Measurements from ENCODE around the gene SLC25A43.
"Not testable (repeated sequence)": the region's sequence is repeated elsewhere in the genome, so short reads cannot be mapped to it uniquely, and the experiment has no call there.

The SLC25A43 gene

GRCh38 chrX:119478504-119478903 is 79.4 kb downstream of the SLC25A43 start:
- no peak for TF ChIP-seq CTCF (conservative IDR thresholded peaks at IDR 0.05; ENCODE audit: low read depth, low read length)
- no peak for DNase-seq (ENCODE audit: low read depth)
- no peak overlapping the region for H3K4me3 ChIP-seq (ENCODE audit: low read depth, low read length)

GRCh38 chrX:119479845-119480244 is 80.7 kb downstream of the SLC25A43 start:
- no peak for TF ChIP-seq CTCF (conservative IDR thresholded peaks at IDR 0.05; ENCODE audit: low read depth, low read length)
- no peak for DNase-seq (ENCODE audit: low read depth)
- H3K4me3 ChIP-seq (ENCODE audit: low read depth, low read length): no peak overlapping the region

DNA sequence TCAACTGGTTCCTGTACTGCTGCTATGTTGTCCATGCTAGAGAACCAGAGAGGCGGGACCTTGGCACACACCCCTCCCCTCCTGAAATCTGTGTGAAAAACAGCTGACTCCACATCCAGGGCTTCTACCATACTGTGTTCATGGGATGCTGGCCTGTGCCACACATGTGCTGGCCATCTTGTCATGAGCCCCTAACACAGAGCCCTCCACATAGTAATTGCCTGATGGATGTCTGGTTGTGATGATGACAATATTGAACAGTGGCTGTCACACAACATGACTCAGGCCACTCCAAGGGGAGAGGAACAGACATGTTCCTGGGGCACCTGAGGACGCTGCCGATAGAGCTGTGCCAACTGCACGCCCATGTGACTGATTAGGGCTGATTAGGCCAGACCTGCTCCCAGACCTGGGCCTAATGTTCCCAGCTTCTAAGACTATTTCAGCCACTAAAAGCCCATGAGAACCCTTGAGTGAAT is 82.2 kb downstream of the SLC25A43 start:
- no peak overlapping the region for H3K4me3 ChIP-seq (ENCODE audit: low read depth, low read length)
- TF ChIP-seq CTCF (conservative IDR thresholded peaks at IDR 0.05; ENCODE audit: low read depth, low read length): no peak
- no peak for DNase-seq (ENCODE audit: low read depth)

DNA sequence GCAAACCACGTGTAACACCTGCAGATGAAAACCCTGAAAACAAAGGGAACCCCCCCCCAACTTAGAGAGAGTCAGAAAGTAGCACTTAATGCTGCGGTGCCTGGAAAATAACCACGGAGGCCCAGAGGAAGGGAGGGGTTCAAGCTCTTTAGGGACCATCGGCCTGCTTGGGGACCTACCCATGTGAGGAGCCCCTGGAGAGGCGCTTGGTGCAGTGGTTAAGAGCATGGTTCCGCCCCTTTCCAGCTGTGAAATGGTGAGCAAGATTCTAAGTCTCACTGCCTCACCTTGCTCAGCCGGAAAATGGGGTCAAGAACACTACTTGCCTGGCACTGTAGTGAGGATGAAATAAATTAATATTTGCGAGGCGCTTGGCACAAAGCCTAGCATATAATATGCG is 82.9 kb downstream of the SLC25A43 start:
- peak overlapping the region; percentile 54 for H3K4me3 ChIP-seq (ENCODE audit: low read depth, low read length)
- no peak for TF ChIP-seq CTCF (conservative IDR thresholded peaks at IDR 0.05; ENCODE audit: low read depth, low read length)
- DNase-seq (ENCODE audit: low read depth): no peak

GRCh38 chrX:119482481-119483480 is 83.6 kb downstream of the SLC25A43 start:
- peak overlapping the region; percentile 54 for H3K4me3 ChIP-seq (ENCODE audit: low read depth, low read length)
- peak; percentile 65 for TF ChIP-seq CTCF (conservative IDR thresholded peaks at IDR 0.05; ENCODE audit: low read depth, low read length)
- DNase-seq (ENCODE audit: low read depth): peak; percentile 56

DNA sequence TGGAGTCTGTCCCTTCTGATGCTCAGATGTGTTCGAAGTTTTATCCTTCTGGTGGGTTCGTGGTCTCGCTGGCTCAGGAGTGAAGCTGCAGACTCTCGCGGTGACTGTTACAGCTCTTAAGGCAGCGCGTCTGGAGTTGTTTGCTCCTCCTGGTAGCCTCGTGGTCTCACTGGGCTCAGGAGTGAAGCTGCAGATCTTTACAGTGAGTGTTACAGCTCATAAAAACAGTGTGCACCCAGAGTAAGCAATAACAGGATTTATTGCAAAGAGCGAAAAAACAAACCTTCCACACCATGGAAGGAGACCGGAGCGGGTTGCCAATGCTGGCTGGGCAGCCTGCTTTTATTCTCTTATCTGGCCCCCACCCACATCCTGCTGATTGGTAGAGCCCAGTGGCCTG is 87.6 kb downstream of the SLC25A43 start:
- no peak overlapping the region for H3K4me3 ChIP-seq (ENCODE audit: low read depth, low read length)
- DNase-seq (ENCODE audit: low read depth): no peak
- TF ChIP-seq CTCF (conservative IDR thresholded peaks at IDR 0.05; ENCODE audit: low read depth, low read length): no peak

DNA sequence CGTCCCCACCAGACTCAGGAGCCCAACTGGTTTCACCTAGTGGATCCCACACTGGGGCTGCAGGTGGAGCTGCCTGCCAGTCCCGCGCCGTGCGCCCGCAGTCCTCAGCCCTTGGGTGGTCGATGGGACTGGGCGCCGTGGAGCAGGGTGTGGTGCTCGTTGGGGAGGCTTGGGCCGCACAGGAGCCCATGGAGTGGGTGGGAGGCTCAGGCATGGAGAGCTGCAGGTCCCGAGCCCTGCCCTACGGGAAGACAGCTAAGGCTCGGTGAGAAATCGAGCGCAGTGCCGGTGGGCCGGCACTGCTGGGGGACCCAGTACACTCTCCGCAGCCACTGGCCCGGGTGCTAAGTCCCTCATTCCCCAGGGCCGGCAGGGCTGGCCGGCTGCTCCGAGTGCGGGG is 88.6 kb downstream of the SLC25A43 start:
- not testable (repeated sequence) for H3K4me3 ChIP-seq (ENCODE audit: low read depth, low read length); DNase-seq (ENCODE audit: low read depth)
